H1 (cell line): ENCODE results near the gene MAP7. TPM values are rescaled to one million over a fixed set of nuclear protein-coding genes. Genes with fewer than 3 reads are reported as not detected.
A peak's percentile ranks its signal among the peaks of the same experiment; 100 is the strongest.

Source experiments
- CTCF ChIA-PET: fragments of 300-600 bp; sonication (Branson Sonifier 250); formaldehyde crosslinking; loops from one replicate; lab custom pipeline; 2021; ENCODE audit not compliant: partially characterized antibody; lab: Charles Lee
- POLR2A ChIA-PET: fragments of 300-600 bp; sonication (Branson Sonifier 250); formaldehyde crosslinking; loops from one replicate; lab custom pipeline; 2021; ENCODE audit warnings: inconsistent platforms; ENCODE audit not compliant: partially characterized antibody; lab: Charles Lee
- DNase-seq, 2 experiments: peaks; one replicate each; pipeline versions ENCODE4 v3.0.0 to v3.0.0-alpha.2; 2010 to 2022; ENCODE audit warnings: low spot score in 2 of 2, low read depth in 1 of 2, mixed read lengths in 1 of 2
- FAIRE-seq: peaks from 2 replicates; lab custom pipeline; 2011; peaks lifted over from hg19 to GRCh38; lab: Jason Lieb, UNC
- H2AFZ ChIP-seq: 2 replicates; pipeline ENCODE4 v1.8.1; 2012; ENCODE audit warnings: low read length, inconsistent platforms
- H2AK5ac ChIP-seq: 2 replicates; pipeline ENCODE4 v1.6.1; 2013; ENCODE audit warnings: low read depth, low read length
- H2BK120ac ChIP-seq: replicated peaks from 2 replicates; pipeline ENCODE3; 2013; ENCODE audit warnings: low read depth, low read length, inconsistent platforms
- H2BK12ac ChIP-seq: 2 replicates; pipeline ENCODE4 v1.6.1; 2013; ENCODE audit warnings: low read depth, low read length
- H2BK15ac ChIP-seq: 2 replicates; pipeline ENCODE4 v1.6.1; 2013; ENCODE audit warnings: low read length
- H2BK20ac ChIP-seq: 2 replicates; pipeline ENCODE4 v1.6.1; 2013; ENCODE audit warnings: low read length
- H2BK5ac ChIP-seq: 2 replicates; pipeline ENCODE4 v1.6.1; 2013; ENCODE audit warnings: low read depth, low read length
- H3K14ac ChIP-seq: 2 replicates; pipeline ENCODE4 v1.6.1; 2013; ENCODE audit warnings: inconsistent platforms; ENCODE audit not compliant: insufficient read length
- H3K18ac ChIP-seq: 2 replicates; pipeline ENCODE4 v1.6.1; 2013; ENCODE audit warnings: low read length; ENCODE audit errors: extremely low read depth
- H3K23ac ChIP-seq: 2 replicates; pipeline ENCODE4 v1.6.1; 2013; ENCODE audit warnings: inconsistent platforms; ENCODE audit not compliant: insufficient read length
- H3K23me2 ChIP-seq: 2 replicates; pipeline ENCODE4 v1.6.1; 2013; ENCODE audit warnings: low read depth, low read length
- H3K27ac ChIP-seq: 2 replicates; pipeline ENCODE4 v1.6.1; 2011; ENCODE audit warnings: low read depth, low read length, inconsistent platforms
- H3K27me3 ChIP-seq, 4 experiments: replicated peaks in 1 of 4; 1 replicate in 1 of 4; 2 replicates in 3 of 4; pipeline versions ENCODE4 v1.6.1 to v1.8.1; 2011 to 2013; ENCODE audit warnings: low read length in 3 of 4, mild to moderate bottlenecking in 3 of 4, inconsistent platforms in 2 of 4, mixed read lengths in 2 of 4, moderate library complexity in 1 of 4; ENCODE audit not compliant: control insufficient read depth in 3 of 4, insufficient read depth in 3 of 4; ENCODE audit errors: extremely low read depth in 1 of 4
- H3K36me3 ChIP-seq, 4 experiments: 2 replicates each; pipeline versions ENCODE4 v1.6.1 to v1.8.1; 2011 to 2013; ENCODE audit warnings: mild to moderate bottlenecking in 4 of 4, low read length in 3 of 4, moderate library complexity in 2 of 4, control low read depth in 1 of 4, inconsistent platforms in 1 of 4; ENCODE audit not compliant: insufficient read depth in 4 of 4, control insufficient read depth in 2 of 4
- H3K4ac ChIP-seq: replicated peaks from 2 replicates; pipeline ENCODE3; 2013; ENCODE audit warnings: low read length, low read depth, mixed read lengths, inconsistent platforms; ENCODE audit not compliant: insufficient read length
- H3K4me1 ChIP-seq, 4 experiments: replicated peaks in 1 of 4; 1 replicate in 1 of 4; 2 replicates in 3 of 4; pipeline versions ENCODE4 v1.6.1 to v1.8.1; 2011 to 2013; ENCODE audit warnings: low read length in 3 of 4, inconsistent platforms in 2 of 4, mixed read lengths in 1 of 4; ENCODE audit not compliant: insufficient read depth in 4 of 4, control insufficient read depth in 3 of 4
- H3K4me2 ChIP-seq, 2 experiments: 2 replicates each; pipeline versions ENCODE4 v1.6.1 to v1.8.1; 2011 to 2013; ENCODE audit warnings: low read depth in 2 of 2, low read length in 2 of 2, control low read depth in 1 of 2, inconsistent platforms in 1 of 2, mild to moderate bottlenecking in 1 of 2; ENCODE audit not compliant: insufficient read depth in 1 of 2
- H3K4me3 ChIP-seq, 4 experiments: fragments of 200-600, 300-600 bp in 1 of 4; sonication (generic), shearing (Covaris generic), sonication (Bioruptor Twin) in 1 of 4; 2 replicates each; pipeline versions ENCODE4 v1.5.1 to v1.8.1; 2011 to 2016; ENCODE audit warnings: low read length in 4 of 4, low read depth in 3 of 4, control low read depth in 2 of 4, inconsistent platforms in 2 of 4, mild to moderate bottlenecking in 2 of 4, mixed read lengths in 1 of 4, moderate library complexity in 1 of 4; ENCODE audit not compliant: insufficient read depth in 2 of 4; ENCODE audit errors: extremely low read depth in 1 of 4
- H3K56ac ChIP-seq: replicated peaks from 2 replicates; pipeline ENCODE3; 2013; ENCODE audit warnings: low read depth, mild to moderate bottlenecking, mixed read lengths, low read length, inconsistent platforms; ENCODE audit not compliant: insufficient read length
- H3K79me1 ChIP-seq: 2 replicates; pipeline ENCODE4 v1.6.1; 2013; ENCODE audit warnings: low read depth, low read length, control low read depth
- H3K79me2 ChIP-seq, 2 experiments: 2 replicates each; pipeline versions ENCODE4 v1.6.1 to v1.8.1; 2012 to 2013; ENCODE audit warnings: low read length in 2 of 2, mild to moderate bottlenecking in 2 of 2, inconsistent platforms in 1 of 2; ENCODE audit not compliant: insufficient read depth in 2 of 2, control insufficient read depth in 1 of 2
- H3K9ac ChIP-seq, 4 experiments: replicated peaks in 1 of 4; 1 replicate in 1 of 4; 2 replicates in 3 of 4; pipeline versions ENCODE4 v1.6.1 to v1.8.1; 2011 to 2013; ENCODE audit warnings: low read depth in 3 of 4, low read length in 3 of 4, control low read depth in 2 of 4, mild to moderate bottlenecking in 2 of 4, moderate library complexity in 2 of 4, inconsistent platforms in 1 of 4; ENCODE audit errors: extremely low read depth in 1 of 4
- H3K9me3 ChIP-seq, 2 experiments: 2 replicates each; pipeline versions ENCODE4 v1.6.1 to v1.8.1; 2012 to 2013; ENCODE audit warnings: mild to moderate bottlenecking in 2 of 2, moderate library complexity in 2 of 2, control low read depth in 1 of 2, inconsistent platforms in 1 of 2, low read depth in 1 of 2, low read length in 1 of 2, mixed read lengths in 1 of 2; ENCODE audit not compliant: insufficient read depth in 2 of 2
- H4K20me1 ChIP-seq, 2 experiments: replicated peaks in 1 of 2; 2 replicates each; pipeline versions ENCODE3 to v1.8.1; 2011 to 2013; ENCODE audit warnings: inconsistent platforms in 2 of 2, low read length in 2 of 2, mild to moderate bottlenecking in 1 of 2; ENCODE audit not compliant: insufficient read depth in 2 of 2, control insufficient read depth in 1 of 2
- H4K5ac ChIP-seq: 2 replicates; pipeline ENCODE4 v1.6.1; 2013; ENCODE audit warnings: low read length, low read depth, mixed read lengths, inconsistent platforms; ENCODE audit not compliant: insufficient read length
- H4K8ac ChIP-seq: 2 replicates; pipeline ENCODE4 v1.8.0; 2013; ENCODE audit warnings: mild to moderate bottlenecking, moderate library complexity, low read length, inconsistent platforms; ENCODE audit not compliant: insufficient read depth; ENCODE audit errors: extremely low read depth
- H4K91ac ChIP-seq: replicated peaks from 2 replicates; pipeline ENCODE3; 2013; ENCODE audit warnings: low read length, mixed read lengths, inconsistent platforms; ENCODE audit not compliant: insufficient read length
- JUND ChIP-seq: IDR thresholded peaks from 2 replicates; pipeline ENCODE4 v1.6.1; 2011; ENCODE audit warnings: mild to moderate bottlenecking, improper control_type of control experiment, low read length
- SAP30 ChIP-seq: fragments of 300-600 bp; sonication (generic); IDR thresholded peaks from 2 replicates; pipeline ENCODE4 v1.7.1; 2012; ENCODE audit warnings: low read length, moderate library complexity, mild to moderate bottlenecking, inconsistent platforms; ENCODE audit not compliant: insufficient read depth, insufficient replicate concordance
- SIX5 ChIP-seq: IDR thresholded peaks from 2 replicates; pipeline ENCODE4 v1.6.1; 2011; ENCODE audit warnings: mild to moderate bottlenecking, low read depth, low read length
- TEAD4 ChIP-seq: IDR thresholded peaks from 2 replicates; pipeline ENCODE4 v1.6.1; 2012; ENCODE audit warnings: low read depth, low read length, inconsistent platforms, mixed read lengths
- WGBS, 2 experiments: shearing (Covaris generic) in 1 of 2; methylation state at CpG; one replicate each; pipeline versions ENCODE4 v1.1.6 to v1.1.7; 2013 to 2015; ENCODE audit warnings: low lambda C conversion rate in 2 of 2, mixed read lengths in 2 of 2, inconsistent platforms in 1 of 2, low coverage in 1 of 2, missing lambda C conversion rate in 1 of 2; ENCODE audit not compliant: insufficient replicate concordance in 2 of 2, insufficient coverage in 1 of 2, insufficient read length in 1 of 2; ENCODE audit errors: extremely low coverage in 1 of 2, missing lambda C conversion rate in 1 of 2; 5-methylcytosine and 5-hydroxymethylcytosine counted together
- polyA plus RNA-seq, 7 experiments: library from polyadenylated mRNA; depleted of rRNA in 3 of 7; stranded (reverse) in 5 of 7; unstranded in 2 of 7; fragments of >200 nt in 5 of 7; fragments of 200-250 nt in 2 of 7; gene quantifications; 1 replicate in 5 of 7; 2 replicates in 1 of 7; 4 replicates in 1 of 7; pipeline versions ENCODE4 v1.2.1 to v1.2.3, GENCODE V29; 2011 to 2013; ENCODE audit warnings: missing spikeins in 2 of 7, mixed read lengths in 2 of 7
- total RNA-seq: library from RNA; stranded (reverse); fragmentation: NEBNext Ultra II Directional; extraction: Animal tissue kit (Norgen Biotek cat#: 25700); gene quantifications from 2 replicates; pipeline ENCODE4 v1.2.1, GENCODE V29; 2021
- TF ChIP-seq, protein P1 (sequence below): IDR thresholded peaks from 2 replicates; pipeline ENCODE4 v1.6.1; 2012; ENCODE audit warnings: low read length, inconsistent platforms

Gene MAP7
- total and polyA plus RNA-seq, 2 of the 8 experiments (the other 6 are each of a cell fraction or from before 2014, with no cell fraction given), result 13.5 to 66.9 TPM

- Histone ChIP-seq H3K36me3 (no peaks in the 10 kb centered on the region), H2BK15ac (no peak overlapping the region), H2BK120ac (no peak overlapping the region), H3K4me3 (no peak overlapping the region), H2BK20ac (no peak overlapping the region), H3K79me1 (no peaks in the 10 kb centered on the region), H3K4me1 (peaks cover 0 to 2% (median 0%) of the 10 kb centered on the region in 4 experiments; a peak in 1 of 7 replicates), H2AFZ (no peak overlapping the region), H3K27me3 (no peaks in the 10 kb centered on the region; a peak in 1 of 7 replicates), H3K27ac (no peak overlapping the region), H4K91ac (no peak overlapping the region), H3K23me2 (no peaks in the 10 kb centered on the region), H3K18ac (no peak overlapping the region), H3K56ac (no peak overlapping the region), H3K4ac (no peak overlapping the region), H2BK12ac (no peak overlapping the region), H2AK5ac (no peak overlapping the region), H3K79me2 (no peaks in the 10 kb centered on the region), H4K20me1 (no peaks in the 10 kb centered on the region), H4K8ac (no peak overlapping the region), H3K4me2 (no peak overlapping the region), H3K14ac (no peak overlapping the region), H3K9me3 (no peaks in the 10 kb centered on the region), H4K5ac (no peak overlapping the region), H3K9ac (no peak overlapping the region), H2BK5ac (no peak overlapping the region), H3K23ac (no peak overlapping the region)
- FAIRE-seq (no peak), DNase-seq (no peak)
- TF ChIP-seq TEAD4 (no peak), JUND (peak; percentile 24; the same call in 1 of the 2 replicates), SAP30 (no peak), SIX5 (no peak)
- TF ChIP-seq, protein P1, sequence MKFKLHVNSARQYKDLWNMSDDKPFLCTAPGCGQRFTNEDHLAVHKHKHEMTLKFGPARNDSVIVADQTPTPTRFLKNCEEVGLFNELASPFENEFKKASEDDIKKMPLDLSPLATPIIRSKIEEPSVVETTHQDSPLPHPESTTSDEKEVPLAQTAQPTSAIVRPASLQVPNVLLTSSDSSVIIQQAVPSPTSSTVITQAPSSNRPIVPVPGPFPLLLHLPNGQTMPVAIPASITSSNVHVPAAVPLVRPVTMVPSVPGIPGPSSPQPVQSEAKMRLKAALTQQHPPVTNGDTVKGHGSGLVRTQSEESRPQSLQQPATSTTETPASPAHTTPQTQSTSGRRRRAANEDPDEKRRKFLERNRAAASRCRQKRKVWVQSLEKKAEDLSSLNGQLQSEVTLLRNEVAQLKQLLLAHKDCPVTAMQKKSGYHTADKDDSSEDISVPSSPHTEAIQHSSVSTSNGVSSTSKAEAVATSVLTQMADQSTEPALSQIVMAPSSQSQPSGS, result no peak
- 86% methylated on average over 8 of the region's 8 CpGs; no CpG with 5 or more reads in 1 of the 2 experiments for WGBS, 2 experiments
- POLR2A ChIA-PET, result no interaction called here
- CTCF ChIA-PET, result interaction anchor here (0.9 to 3.4 kb wide), 4 partner anchors 9 to 40 kb away, joined by 3 to 22 read pairs (median 6); no protein-coding TSS in a partner anchor
These were observed 224.1 kb downstream of the MAP7 start for GRCh38 chr6:136326038-136326553.
